HepG2 (cell line): Measurements from ENCODE around the gene PALMD. TPM values are rescaled to one million over a fixed set of nuclear protein-coding genes. Genes with fewer than 3 reads are reported as not detected.

Source experiments
- HOXA3 ChIP-seq: sonication (generic); formaldehyde crosslinking; IDR thresholded peaks from 2 replicates; pipeline ENCODE4 v1.5.0; 2020; ENCODE audit warnings: missing genetic modification reagents
- JUN ChIP-seq: sonication (generic); formaldehyde crosslinking; IDR thresholded peaks from 2 replicates; pipeline ENCODE4 v1.4.0; 2020; ENCODE audit warnings: mild to moderate bottlenecking, missing genetic modification reagents
- LCORL ChIP-seq, 2 experiments: fragments of 450-650 bp in 1 of 2; sonication (generic) in 1 of 2; formaldehyde crosslinking in 1 of 2; IDR thresholded peaks; 2 replicates each; pipeline versions ENCODE4 v1.5.0 to v1.6.1; 2017 to 2020; ENCODE audit warnings: antibody characterized with exemption in 1 of 2, missing genetic modification reagents in 1 of 2
- MLLT10 ChIP-seq: sonication (generic); formaldehyde crosslinking; IDR thresholded peaks from 2 replicates; pipeline ENCODE4 v1.4.0; 2020; ENCODE audit warnings: missing genetic modification reagents
- NKX3-1 ChIP-seq: sonication (generic); formaldehyde crosslinking; IDR thresholded peaks from 2 replicates; pipeline ENCODE4 v1.5.0; 2020; ENCODE audit warnings: missing genetic modification reagents
- POGK ChIP-seq: sonication (generic); formaldehyde crosslinking; conservative IDR thresholded peaks from 2 replicates; pipeline ENCODE4 v1.8.0; 2022; ENCODE audit warnings: mild to moderate bottlenecking, moderate library complexity, missing genetic modification reagents
- POGZ ChIP-seq: sonication (generic); formaldehyde crosslinking; IDR thresholded peaks from 2 replicates; pipeline ENCODE4 v1.4.0; 2020; ENCODE audit warnings: mild to moderate bottlenecking, missing genetic modification reagents
- RCOR2 ChIP-seq: IDR thresholded peaks from 2 replicates; pipeline ENCODE4 v1.6.1; 2016; ENCODE audit warnings: missing biosample characterization, missing genetic modification reagents
- SMAD9 ChIP-seq: sonication (generic); formaldehyde crosslinking; IDR thresholded peaks from 2 replicates; pipeline ENCODE4 v1.5.1; 2020; ENCODE audit warnings: mild to moderate bottlenecking, missing genetic modification reagents
- UBTF ChIP-seq: sonication (generic); formaldehyde crosslinking; IDR thresholded peaks from 2 replicates; pipeline ENCODE4 v1.4.0; 2020; ENCODE audit warnings: mild to moderate bottlenecking, missing genetic modification reagents
- WIZ ChIP-seq: sonication (generic); formaldehyde crosslinking; IDR thresholded peaks from 2 replicates; pipeline ENCODE4 v1.5.1; 2020; ENCODE audit warnings: mild to moderate bottlenecking, missing genetic modification reagents
- ZNF263 ChIP-seq: sonication (generic); formaldehyde crosslinking; IDR thresholded peaks from 2 replicates; pipeline ENCODE4 v1.4.0; 2020; ENCODE audit warnings: missing genetic modification reagents
- ZNF276 ChIP-seq: sonication (generic); formaldehyde crosslinking; IDR thresholded peaks from 2 replicates; pipeline ENCODE4 v1.4.0; 2020; ENCODE audit warnings: mild to moderate bottlenecking, low read depth, missing genetic modification reagents
- ZNF30 ChIP-seq: sonication (generic); formaldehyde crosslinking; IDR thresholded peaks from 2 replicates; pipeline ENCODE4 v1.5.0; 2020; ENCODE audit warnings: mild to moderate bottlenecking, missing genetic modification reagents
- ZNF446 ChIP-seq: sonication (generic); formaldehyde crosslinking; IDR thresholded peaks from 2 replicates; pipeline ENCODE4 v1.5.0; 2020; ENCODE audit warnings: mild to moderate bottlenecking, missing genetic modification reagents
- ZNF530 ChIP-seq: sonication (generic); formaldehyde crosslinking; IDR thresholded peaks from 2 replicates; pipeline ENCODE4 v1.5.0; 2020; ENCODE audit warnings: low read depth, mild to moderate bottlenecking, missing genetic modification reagents
- ZNF644 ChIP-seq: IDR thresholded peaks from 2 replicates; pipeline ENCODE4 v1.6.1; 2016; ENCODE audit warnings: low read depth
- ZNF777 ChIP-seq: sonication (generic); formaldehyde crosslinking; IDR thresholded peaks from 2 replicates; pipeline ENCODE4 v1.4.0; 2020; ENCODE audit warnings: missing genetic modification reagents
- polyA plus RNA-seq, 8 experiments: library from polyadenylated mRNA; depleted of rRNA in 3 of 8; stranded (reverse) in 7 of 8; unstranded in 1 of 8; fragments of >200 nt; fragmentation: Illumina TruSeq in 4 of 8; extraction: Trizol in 4 of 8; gene quantifications; 2 replicates each; pipeline versions ENCODE4 v1.2.1 to v1.2.3, GENCODE V29; 2011 to 2016; ENCODE audit warnings: low read depth in 4 of 8, missing spikeins in 1 of 8, mixed read lengths in 1 of 8; ENCODE audit not compliant: insufficient read depth in 1 of 8
- total RNA-seq, 5 experiments: library from RNA; depleted of rRNA; stranded (reverse); fragments of >200 nt; fragmentation: Illumina TruSeq; extraction: Trizol; gene quantifications; 2 replicates each; pipeline ENCODE4 v1.2.3, GENCODE V29; 2016; ENCODE audit warnings: low read depth in 1 of 5
- TF ChIP-seq, protein P1 (sequence below): sonication (generic); formaldehyde crosslinking; IDR thresholded peaks from 2 replicates; pipeline ENCODE4 v1.8.0; 2022; ENCODE audit warnings: mild to moderate bottlenecking, missing genetic modification reagents; ENCODE audit not compliant: insufficient replicate concordance
- TF ChIP-seq, protein P2 (sequence below): sonication (generic); formaldehyde crosslinking; IDR thresholded peaks from 2 replicates; pipeline ENCODE4 v1.9.0; 2021; ENCODE audit warnings: missing genetic modification reagents, mild to moderate bottlenecking, borderline replicate concordance

The PALMD gene
- total and polyA plus RNA-seq, 2 of the 13 experiments (the other 11 are each of a cell fraction or from before 2014, with no cell fraction given) = 5.5 to 31.1 TPM

DNA sequence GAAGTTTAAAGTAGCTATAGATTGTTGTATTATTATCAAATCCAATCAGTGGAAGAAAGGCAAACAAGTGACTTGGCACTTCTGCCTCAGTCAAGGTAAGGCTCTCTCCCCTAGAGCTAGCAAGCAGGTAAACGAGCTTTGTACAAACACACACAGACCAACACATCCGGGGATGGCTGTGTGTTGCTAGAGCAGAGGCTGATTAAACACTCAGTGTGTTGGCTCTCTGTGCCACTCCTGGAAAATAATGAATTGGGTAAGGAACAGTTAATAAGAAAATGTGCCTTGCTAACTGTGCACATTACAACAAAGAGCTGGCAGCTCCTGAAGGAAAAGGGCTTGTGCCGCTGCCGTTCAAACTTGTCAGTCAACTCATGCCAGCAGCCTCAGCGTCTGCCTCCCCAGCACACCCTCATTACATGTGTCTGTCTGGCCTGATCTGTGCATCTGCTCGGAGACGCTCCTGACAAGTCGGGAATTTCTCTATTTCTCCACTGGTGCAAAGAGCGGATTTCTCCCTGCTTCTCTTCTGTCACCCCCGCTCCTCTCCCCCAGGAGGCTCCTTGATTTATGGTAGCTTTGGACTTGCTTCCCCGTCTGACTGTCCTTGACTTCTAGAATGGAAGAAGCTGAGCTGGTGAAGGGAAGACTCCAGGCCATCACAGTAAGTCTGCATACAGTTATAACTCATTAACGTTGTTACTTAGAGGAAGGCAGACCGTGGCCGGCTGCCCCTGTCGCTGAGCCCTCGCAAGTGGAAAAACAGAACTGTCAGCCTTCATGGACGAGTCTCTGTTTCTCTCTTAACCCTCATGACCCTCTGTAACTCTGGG lies at the start of gene PALMD (continued):
- TF ChIP-seq HOXA3 (CRISPR knock-in tag) (peak; percentile 56), ZNF446 (0 out of 2 replicates have a peak, but pooled peaks have one; percentile 24), ZNF276 (CRISPR knock-in tag) (no peak), ZNF530 (CRISPR knock-in tag) (no peak), LCORL (IDR thresholded peaks at IDR 0.05) (no peak), LCORL (CRISPR knock-in tag; IDR thresholded peaks at IDR 0.05) (no peak), UBTF (CRISPR knock-in tag) (peak; percentile 51), RCOR2 (CRISPR knock-in tag) (no peak), NKX3-1 (CRISPR knock-in tag) (no peak), ZNF644 (0 out of 2 replicates have a peak, but pooled peaks have one; percentile 4), POGK (CRISPR knock-in tag) (no peak), POGZ (CRISPR knock-in tag) (no peak; the same call in 1 of the 2 replicates), ZNF777 (CRISPR knock-in tag) (no peak), ZNF30 (CRISPR knock-in tag) (peak; percentile 76; the same call in 1 of the 2 replicates), SMAD9 (CRISPR knock-in tag) (no peak), ZNF263 (CRISPR knock-in tag) (no peak), JUN (no peak), WIZ (CRISPR knock-in tag) (peak; percentile 57; the same call in 1 of the 2 replicates), MLLT10 (CRISPR knock-in tag) (no peak)
- TF ChIP-seq, protein P1, sequence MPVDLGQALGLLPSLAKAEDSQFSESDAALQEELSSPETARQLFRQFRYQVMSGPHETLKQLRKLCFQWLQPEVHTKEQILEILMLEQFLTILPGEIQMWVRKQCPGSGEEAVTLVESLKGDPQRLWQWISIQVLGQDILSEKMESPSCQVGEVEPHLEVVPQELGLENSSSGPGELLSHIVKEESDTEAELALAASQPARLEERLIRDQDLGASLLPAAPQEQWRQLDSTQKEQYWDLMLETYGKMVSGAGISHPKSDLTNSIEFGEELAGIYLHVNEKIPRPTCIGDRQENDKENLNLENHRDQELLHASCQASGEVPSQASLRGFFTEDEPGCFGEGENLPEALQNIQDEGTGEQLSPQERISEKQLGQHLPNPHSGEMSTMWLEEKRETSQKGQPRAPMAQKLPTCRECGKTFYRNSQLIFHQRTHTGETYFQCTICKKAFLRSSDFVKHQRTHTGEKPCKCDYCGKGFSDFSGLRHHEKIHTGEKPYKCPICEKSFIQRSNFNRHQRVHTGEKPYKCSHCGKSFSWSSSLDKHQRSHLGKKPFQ (CRISPR knock-in tag) = no peak
- TF ChIP-seq, protein P2, sequence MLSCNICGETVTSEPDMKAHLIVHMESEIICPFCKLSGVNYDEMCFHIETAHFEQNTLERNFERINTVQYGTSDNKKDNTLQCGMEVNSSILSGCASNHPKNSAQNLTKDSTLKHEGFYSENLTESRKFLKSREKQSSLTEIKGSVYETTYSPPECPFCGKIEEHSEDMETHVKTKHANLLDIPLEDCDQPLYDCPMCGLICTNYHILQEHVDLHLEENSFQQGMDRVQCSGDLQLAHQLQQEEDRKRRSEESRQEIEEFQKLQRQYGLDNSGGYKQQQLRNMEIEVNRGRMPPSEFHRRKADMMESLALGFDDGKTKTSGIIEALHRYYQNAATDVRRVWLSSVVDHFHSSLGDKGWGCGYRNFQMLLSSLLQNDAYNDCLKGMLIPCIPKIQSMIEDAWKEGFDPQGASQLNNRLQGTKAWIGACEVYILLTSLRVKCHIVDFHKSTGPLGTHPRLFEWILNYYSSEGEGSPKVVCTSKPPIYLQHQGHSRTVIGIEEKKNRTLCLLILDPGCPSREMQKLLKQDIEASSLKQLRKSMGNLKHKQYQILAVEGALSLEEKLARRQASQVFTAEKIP (CRISPR knock-in tag) = no peak
